ENCODE results near the gene GSTM5.
"Not testable (repeated sequence)": the region's sequence is repeated elsewhere in the genome, so short reads cannot be mapped to it uniquely, and the experiment has no call there.

Gene GSTM5

DNA sequence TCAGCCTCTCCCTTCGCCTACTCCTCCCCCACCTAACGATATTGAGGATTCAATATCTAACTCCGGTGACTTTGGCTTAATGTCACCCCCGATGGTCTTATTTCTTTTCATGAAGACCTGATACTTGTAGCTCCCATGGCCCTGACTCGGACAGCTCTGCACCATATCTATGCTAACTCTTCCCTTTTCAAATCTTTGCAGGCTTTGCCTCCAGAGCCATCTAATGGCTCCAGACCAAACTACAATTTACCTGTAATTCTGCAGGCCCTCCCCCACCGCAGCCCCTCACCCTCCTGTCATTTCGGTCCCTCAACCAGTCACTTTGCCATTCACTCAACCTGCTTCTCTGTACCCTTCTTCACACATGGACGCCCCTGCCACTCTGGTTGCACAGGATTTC lies 7.9 kb upstream of the GSTM5 start (continued):
- TF ChIP-seq, protein P1, sequence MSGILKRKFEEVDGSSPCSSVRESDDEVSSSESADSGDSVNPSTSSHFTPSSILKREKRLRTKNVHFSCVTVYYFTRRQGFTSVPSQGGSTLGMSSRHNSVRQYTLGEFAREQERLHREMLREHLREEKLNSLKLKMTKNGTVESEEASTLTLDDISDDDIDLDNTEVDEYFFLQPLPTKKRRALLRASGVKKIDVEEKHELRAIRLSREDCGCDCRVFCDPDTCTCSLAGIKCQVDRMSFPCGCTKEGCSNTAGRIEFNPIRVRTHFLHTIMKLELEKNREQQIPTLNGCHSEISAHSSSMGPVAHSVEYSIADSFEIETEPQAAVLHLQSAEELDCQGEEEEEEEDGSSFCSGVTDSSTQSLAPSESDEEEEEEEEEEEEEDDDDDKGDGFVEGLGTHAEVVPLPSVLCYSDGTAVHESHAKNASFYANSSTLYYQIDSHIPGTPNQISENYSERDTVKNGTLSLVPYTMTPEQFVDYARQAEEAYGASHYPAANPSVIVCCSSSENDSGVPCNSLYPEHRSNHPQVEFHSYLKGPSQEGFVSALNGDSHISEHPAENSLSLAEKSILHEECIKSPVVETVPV (CRISPR knock-in tag; IDR thresholded peaks at IDR 0.05), result no peak
- no peak for TF ChIP-seq ZNF70 (CRISPR knock-in tag; IDR thresholded peaks at IDR 0.05)

DNA sequence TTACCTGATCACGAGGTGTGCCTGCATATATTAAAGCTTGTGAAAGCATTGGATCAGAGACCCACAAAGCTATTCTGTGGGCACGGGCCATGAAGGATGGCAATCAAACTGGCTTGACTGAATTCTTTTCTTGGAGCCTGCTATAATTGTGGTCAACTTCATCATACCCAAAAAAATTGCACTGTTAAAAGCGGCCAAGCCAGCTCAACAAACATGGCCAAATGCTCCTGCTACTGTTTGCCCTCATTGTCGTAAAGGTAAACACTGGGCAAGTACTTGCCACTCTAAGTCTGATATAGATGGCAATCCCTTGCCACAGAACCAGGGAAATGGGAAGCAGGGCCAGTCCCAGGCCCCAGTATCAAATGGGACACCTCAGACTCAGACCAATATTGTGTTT lies 6.6 kb upstream of the GSTM5 start:
- TF ChIP-seq RARB (CRISPR knock-in tag; IDR thresholded peaks at IDR 0.05) (no peak), SNAI2 (CRISPR knock-in tag; IDR thresholded peaks at IDR 0.05) (no peak)
- no peak for ATAC-seq

DNA sequence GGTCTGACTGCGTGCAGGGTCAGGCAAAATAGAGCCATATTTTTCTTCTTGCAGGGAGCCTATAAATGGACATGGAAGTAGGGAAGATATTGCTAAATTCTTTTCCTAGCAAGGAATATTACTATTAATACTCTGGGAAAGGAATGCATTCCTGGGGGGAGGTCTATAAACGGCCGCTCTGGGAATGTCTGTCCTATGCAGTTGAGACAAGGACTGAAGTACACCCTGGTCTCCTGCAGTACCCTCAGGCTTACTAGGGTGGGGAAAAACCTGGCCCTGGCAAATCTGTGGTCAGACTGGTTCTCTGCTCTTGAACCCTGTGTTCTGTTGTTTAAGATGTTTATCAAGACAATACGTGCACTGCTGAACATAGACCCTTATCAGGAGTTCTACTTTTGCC lies 3.1 kb upstream of the GSTM5 start:
- not testable (repeated sequence) for ATAC-seq

DNA sequence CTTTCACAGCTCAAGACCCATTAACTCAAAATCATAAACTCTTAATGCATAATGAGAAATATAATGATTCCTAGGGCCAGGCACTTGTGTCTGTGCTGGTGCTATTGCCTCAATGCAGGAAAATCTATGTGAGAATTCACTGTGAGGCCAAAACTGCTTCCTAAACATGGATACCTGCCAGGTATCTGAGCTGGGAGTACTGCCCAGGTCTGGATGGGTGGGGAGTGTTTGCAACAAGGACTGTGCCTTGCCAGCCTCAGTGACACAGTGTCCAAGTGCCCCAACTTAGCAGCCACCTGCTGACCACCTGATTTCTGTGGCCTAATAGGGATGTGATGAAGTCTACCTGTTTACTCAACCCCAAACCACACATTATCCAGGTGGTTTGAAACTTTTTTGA lies 2.2 kb upstream of the GSTM5 start:
- ATAC-seq, result not testable (repeated sequence)

DNA sequence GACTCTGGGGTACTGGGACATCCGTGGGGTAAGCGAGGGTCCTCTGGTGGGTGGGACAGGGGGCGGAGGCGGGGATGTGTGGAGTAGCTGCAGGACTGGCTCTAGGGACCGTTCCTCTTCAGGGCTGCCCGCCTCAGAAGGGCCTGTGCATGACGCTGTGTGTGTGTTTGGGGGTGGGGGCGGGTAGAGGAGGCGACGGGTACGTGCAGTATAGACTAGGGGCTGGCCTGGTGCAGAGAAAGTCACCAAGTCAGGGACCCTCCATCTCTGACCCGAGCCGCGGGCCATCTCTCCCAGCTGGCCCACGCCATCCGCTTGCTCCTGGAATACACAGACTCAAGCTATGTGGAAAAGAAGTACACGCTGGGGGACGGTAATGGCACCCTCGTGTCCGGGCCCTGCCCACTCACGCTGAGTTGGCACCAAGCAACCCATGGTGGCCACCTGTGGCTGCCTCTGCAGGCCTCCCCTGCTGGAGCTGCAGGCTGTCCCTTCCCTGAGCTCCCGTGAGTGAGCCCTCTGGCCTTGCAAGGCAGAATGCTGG lies 342 bp downstream of the GSTM5 start:
- TF ChIP-seq ZNF565 (CRISPR knock-in tag; conservative IDR thresholded peaks at IDR 0.05; ENCODE audit: low read depth) (no peak), TCF4 (CRISPR knock-in tag; IDR thresholded peaks at IDR 0.05; ENCODE audit: borderline replicate concordance) (no peak), SNAI2 (CRISPR knock-in tag; IDR thresholded peaks at IDR 0.05) (no peak), ZFP3 (CRISPR knock-in tag; IDR thresholded peaks at IDR 0.05) (no peak), BACH2 (CRISPR knock-in tag; IDR thresholded peaks at IDR 0.05; ENCODE audit: borderline replicate concordance) (no peak), ISL1 (CRISPR knock-in tag; IDR thresholded peaks at IDR 0.05) (no peak), ESRRG (CRISPR knock-in tag; IDR thresholded peaks at IDR 0.05) (no peak), ZNF8 (CRISPR knock-in tag; IDR thresholded peaks at IDR 0.05) (no peak)
- TF ChIP-seq, protein P2, sequence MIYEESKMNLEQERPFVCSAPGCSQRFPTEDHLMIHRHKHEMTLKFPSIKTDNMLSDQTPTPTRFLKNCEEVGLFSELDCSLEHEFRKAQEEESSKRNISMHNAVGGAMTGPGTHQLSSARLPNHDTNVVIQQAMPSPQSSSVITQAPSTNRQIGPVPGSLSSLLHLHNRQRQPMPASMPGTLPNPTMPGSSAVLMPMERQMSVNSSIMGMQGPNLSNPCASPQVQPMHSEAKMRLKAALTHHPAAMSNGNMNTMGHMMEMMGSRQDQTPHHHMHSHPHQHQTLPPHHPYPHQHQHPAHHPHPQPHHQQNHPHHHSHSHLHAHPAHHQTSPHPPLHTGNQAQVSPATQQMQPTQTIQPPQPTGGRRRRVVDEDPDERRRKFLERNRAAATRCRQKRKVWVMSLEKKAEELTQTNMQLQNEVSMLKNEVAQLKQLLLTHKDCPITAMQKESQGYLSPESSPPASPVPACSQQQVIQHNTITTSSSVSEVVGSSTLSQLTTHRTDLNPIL (CRISPR knock-in tag; IDR thresholded peaks at IDR 0.05; ENCODE audit: low read depth), result no peak
- TF ChIP-seq, protein P3, sequence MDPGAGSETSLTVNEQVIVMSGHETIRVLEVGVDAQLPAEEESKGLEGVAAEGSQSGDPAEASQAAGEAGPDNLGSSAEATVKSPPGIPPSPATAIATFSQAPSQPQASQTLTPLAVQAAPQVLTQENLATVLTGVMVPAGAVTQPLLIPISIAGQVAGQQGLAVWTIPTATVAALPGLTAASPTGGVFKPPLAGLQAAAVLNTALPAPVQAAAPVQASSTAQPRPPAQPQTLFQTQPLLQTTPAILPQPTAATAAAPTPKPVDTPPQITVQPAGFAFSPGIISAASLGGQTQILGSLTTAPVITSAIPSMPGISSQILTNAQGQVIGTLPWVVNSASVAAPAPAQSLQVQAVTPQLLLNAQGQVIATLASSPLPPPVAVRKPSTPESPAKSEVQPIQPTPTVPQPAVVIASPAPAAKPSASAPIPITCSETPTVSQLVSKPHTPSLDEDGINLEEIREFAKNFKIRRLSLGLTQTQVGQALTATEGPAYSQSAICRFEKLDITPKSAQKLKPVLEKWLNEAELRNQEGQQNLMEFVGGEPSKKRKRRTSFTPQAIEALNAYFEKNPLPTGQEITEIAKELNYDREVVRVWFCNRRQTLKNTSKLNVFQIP (CRISPR knock-in tag; IDR thresholded peaks at IDR 0.05; ENCODE audit: borderline replicate concordance, low read depth), result no peak
- TF ChIP-seq, protein P4, sequence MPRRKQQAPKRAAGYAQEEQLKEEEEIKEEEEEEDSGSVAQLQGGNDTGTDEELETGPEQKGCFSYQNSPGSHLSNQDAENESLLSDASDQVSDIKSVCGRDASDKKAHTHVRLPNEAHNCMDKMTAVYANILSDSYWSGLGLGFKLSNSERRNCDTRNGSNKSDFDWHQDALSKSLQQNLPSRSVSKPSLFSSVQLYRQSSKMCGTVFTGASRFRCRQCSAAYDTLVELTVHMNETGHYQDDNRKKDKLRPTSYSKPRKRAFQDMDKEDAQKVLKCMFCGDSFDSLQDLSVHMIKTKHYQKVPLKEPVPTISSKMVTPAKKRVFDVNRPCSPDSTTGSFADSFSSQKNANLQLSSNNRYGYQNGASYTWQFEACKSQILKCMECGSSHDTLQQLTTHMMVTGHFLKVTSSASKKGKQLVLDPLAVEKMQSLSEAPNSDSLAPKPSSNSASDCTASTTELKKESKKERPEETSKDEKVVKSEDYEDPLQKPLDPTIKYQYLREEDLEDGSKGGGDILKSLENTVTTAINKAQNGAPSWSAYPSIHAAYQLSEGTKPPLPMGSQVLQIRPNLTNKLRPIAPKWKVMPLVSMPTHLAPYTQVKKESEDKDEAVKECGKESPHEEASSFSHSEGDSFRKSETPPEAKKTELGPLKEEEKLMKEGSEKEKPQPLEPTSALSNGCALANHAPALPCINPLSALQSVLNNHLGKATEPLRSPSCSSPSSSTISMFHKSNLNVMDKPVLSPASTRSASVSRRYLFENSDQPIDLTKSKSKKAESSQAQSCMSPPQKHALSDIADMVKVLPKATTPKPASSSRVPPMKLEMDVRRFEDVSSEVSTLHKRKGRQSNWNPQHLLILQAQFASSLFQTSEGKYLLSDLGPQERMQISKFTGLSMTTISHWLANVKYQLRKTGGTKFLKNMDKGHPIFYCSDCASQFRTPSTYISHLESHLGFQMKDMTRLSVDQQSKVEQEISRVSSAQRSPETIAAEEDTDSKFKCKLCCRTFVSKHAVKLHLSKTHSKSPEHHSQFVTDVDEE (CRISPR knock-in tag; IDR thresholded peaks at IDR 0.05), result no peak
- TF ChIP-seq, protein P5, sequence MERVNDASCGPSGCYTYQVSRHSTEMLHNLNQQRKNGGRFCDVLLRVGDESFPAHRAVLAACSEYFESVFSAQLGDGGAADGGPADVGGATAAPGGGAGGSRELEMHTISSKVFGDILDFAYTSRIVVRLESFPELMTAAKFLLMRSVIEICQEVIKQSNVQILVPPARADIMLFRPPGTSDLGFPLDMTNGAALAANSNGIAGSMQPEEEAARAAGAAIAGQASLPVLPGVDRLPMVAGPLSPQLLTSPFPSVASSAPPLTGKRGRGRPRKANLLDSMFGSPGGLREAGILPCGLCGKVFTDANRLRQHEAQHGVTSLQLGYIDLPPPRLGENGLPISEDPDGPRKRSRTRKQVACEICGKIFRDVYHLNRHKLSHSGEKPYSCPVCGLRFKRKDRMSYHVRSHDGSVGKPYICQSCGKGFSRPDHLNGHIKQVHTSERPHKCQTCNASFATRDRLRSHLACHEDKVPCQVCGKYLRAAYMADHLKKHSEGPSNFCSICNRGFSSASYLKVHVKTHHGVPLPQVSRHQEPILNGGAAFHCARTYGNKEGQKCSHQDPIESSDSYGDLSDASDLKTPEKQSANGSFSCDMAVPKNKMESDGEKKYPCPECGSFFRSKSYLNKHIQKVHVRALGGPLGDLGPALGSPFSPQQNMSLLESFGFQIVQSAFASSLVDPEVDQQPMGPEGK (CRISPR knock-in tag; IDR thresholded peaks at IDR 0.05; ENCODE audit: borderline replicate concordance), result no peak
- no peak for ATAC-seq

DNA sequence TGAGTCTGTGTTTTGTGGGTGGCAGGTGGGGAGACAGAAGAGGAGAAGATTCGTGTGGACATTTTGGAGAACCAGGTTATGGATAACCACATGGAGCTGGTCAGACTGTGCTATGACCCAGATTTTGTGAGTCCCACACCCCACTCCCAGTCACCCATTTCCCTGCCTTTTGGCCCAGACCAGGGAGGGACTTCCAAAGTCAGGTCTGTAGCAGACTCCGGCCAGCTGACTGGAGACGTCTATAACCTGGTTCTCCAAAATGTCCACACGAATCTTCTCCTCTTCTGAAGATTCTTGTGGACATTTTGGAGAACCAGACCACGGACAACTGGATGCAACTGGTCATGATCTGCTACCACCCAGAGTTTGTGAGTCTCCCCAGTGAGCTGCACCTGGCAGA lies 1.6 kb downstream of the GSTM5 start:
- no peak for ATAC-seq
- no peak for TF ChIP-seq ARNTL (CRISPR knock-in tag; IDR thresholded peaks at IDR 0.05; ENCODE audit: borderline replicate concordance, low read depth)
- no peak for TF ChIP-seq ISL1 (CRISPR knock-in tag; IDR thresholded peaks at IDR 0.05)
- no peak for TF ChIP-seq ZNF565 (CRISPR knock-in tag; conservative IDR thresholded peaks at IDR 0.05; ENCODE audit: low read depth)
- TF ChIP-seq TOX (CRISPR knock-in tag; IDR thresholded peaks at IDR 0.05; ENCODE audit: borderline replicate concordance), result no peak
- no peak for TF ChIP-seq ESRRG (CRISPR knock-in tag; IDR thresholded peaks at IDR 0.05)
- TF ChIP-seq, protein P1 (CRISPR knock-in tag; IDR thresholded peaks at IDR 0.05), result no peak
- no peak for TF ChIP-seq ZNF70 (CRISPR knock-in tag; IDR thresholded peaks at IDR 0.05)
- no peak for TF ChIP-seq TCF4 (CRISPR knock-in tag; IDR thresholded peaks at IDR 0.05; ENCODE audit: borderline replicate concordance)
